Activated naive CD4-positive, alpha-beta T cell (primary cell): Measurements from ENCODE around the gene ROBO3.

Experiments
- DNase-seq, 4 experiments: peaks; one replicate each; lab custom pipeline; 2025; lab: John Stamatoyannopoulos, UW

Gene ROBO3

GRCh38 chr11:124891373-124891861 lies 26.2 kb downstream of the ROBO3 start:
- DNase-seq, result no peak

DNA sequence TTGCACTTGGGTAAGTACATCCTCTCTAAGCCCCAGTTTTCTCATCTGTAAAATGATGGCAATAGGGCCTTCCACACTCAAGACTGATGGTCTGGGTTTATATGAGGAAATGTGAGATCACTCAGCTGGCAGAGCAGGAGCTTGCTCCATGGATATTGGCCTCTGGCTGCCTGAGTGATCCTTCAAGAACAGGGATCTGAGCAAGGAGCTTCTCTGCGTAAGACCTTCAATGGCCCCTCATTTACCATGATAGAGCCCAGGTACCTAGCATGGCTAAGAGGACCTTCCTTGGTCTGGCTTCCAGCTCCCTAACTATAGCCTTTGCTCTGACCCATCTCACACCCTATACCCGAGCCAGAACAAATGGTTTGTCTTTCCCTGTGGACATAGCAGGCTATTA lies 26.9 kb downstream of the ROBO3 start:
- DNase-seq, result no peak

GRCh38 chr11:124892750-124893454 lies 27.7 kb downstream of the ROBO3 start:
- DNase-seq, result no peak

GRCh38 chr11:124893781-124894401 lies 28.7 kb downstream of the ROBO3 start:
- no peak for DNase-seq

- no peak for DNase-seq
Observed at GRCh38 chr11:124894606-124895430, 29.6 kb downstream of the ROBO3 start.

DNA sequence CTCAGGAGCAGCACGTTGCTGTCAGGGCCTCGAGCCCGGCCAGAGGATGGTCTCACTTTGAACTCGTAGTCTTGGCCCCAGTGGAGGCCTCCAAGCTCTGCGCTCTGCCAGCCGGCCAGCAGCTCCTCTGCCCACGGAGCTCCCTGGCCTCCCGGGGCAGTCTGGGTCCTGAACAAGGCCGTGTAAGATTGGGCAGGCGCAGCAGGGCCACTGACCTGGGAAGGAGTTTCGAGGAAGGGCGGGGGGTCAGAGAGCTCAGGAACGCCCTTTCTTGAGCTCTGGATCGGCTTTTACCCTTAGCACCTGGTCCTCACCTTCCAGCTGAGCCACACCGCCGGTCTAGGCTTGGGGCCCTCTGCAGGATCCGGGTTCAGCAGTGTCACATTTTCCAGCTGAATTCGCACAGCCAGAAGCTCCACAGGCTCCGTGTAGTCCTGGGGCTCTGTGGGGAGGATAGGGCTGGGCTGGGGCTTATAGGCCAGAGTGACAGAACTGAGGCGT lies 30.3 kb downstream of the ROBO3 start:
- no peak for DNase-seq

DNA sequence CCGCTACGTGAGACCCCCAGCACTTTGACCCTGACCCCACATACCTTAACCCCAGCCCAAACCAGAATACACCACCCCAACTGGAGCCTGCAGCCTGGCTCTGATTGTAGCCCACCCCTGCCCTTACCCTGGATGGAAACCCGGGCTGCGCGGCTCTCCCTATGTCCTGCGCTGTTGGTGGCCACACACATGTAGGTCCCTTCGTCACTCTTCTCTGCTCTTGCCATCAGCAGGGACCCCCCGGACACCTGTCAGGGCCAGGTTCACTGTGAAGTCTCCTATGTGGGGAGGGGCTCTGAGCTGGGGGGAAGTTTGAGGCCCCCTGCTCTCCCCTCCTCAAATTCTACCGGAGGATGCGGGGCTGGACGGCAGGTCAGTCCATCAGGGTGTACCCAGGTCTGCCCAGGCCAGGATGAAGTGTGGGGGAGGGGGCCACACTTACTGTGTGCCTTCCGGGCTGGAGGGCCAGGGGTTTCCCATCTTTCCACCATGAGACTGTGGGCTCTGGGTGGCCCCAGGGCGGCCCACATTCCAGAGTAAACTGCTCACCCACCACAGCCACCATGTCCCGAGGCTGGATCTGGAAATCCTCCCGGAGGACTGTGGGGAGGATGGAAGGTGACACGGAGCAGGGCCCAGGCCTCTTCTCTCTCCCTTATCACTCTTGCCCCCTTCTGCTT lies 31.0 kb downstream of the ROBO3 start:
- DNase-seq, result no peak

- no peak for DNase-seq
Observed at GRCh38 chr11:124896821-124897391, 31.7 kb downstream of the ROBO3 start.

GRCh38 chr11:124897674-124898262 lies 32.5 kb downstream of the ROBO3 start, which contains the start of gene ROBO4:
Gene ROBO4 (minus strand): TSS chr11:124897865. CDS start chr11:124897795, 70 bp downstream.
- no peak for DNase-seq

DNA sequence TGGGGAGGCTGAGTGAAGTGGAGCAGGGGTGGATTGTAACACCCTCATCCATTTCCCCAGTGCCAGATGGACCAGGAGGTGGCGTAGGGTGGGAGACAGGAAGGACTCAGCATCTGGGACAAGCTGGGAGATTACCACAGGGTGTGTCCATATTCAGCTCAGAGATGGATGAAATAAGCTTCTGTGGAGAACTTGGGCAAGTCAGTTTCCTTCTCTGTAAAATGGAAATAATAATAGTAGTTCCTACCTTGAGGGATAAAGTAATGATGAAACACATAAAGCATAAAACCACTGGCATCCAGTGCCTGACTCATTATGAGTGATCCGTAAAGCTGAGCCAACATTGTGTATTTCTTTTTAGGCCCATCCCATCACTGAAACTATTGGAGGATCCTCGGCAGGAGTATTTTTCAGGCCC lies 33.0 kb downstream of the ROBO3 start:
- DNase-seq, result no peak

- DNase-seq, result no peak
Observed at GRCh38 chr11:124898711-124899110, 33.5 kb downstream of the ROBO3 start.

DNA sequence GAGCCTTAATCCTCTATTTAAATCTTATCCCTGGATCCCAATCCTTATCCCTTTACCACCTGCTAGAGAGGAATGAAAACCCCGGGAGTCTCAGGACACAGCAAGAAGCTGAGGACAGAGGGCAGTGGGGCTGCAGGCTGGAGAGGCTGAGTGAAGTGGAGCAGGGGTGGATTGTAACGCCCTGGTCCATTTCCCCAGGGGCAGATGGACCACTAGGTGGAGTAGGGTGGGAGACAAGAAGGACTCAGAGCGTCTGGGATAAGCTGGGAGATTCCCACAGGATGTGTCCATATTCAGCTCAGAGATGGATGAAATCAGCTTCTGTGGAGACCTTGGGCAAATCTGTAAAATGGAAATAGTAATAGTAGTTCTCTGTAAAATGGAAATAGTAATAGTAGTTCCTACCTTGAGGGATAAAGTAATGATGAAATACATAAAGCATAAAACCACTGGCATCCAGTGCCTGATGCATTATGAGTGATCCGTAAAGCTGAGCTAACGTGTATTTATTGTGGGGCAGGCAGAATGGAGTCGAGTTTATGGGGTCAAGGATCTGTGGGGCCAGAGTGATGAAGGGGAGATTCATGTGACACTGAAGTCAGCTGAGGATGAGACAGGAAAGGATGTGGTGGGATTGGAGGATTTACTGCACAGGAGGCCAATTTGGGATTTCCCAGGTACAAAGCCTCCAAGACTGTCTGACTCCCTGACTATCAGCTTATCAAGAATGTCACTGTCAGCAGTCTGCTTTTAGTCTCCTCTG lies 34.3 kb downstream of the ROBO3 start:
- no peak for DNase-seq

DNA sequence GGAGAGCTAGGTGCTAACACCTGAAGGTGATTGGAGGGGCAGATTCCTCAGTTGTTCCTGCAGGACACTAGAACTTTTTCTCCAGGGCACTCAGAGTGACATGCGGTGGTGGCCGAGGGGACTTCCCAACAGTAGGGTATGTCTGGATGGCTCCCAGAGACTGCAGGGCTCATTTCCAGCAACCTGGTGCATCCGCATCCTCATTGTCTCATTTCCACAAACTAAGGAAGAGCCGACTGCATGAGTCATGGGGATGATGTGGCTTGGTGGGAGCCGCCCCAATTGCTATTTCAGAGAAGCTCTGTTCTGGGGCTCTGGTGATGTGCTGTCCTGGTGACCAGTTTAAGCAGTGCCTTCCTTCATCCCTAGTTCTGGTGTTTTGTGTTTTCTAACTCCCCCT lies 35.2 kb downstream of the ROBO3 start:
- no peak for DNase-seq

GRCh38 chr11:124902616-124903015 lies 37.4 kb downstream of the ROBO3 start:
- no peak for DNase-seq

GRCh38 chr11:124915541-124916369 lies 50.5 kb downstream of the ROBO3 start:
- peak in 1 of 4 experiments; percentile 12 for DNase-seq

- DNase-seq, result no peak
Observed at GRCh38 chr11:124916370-124916710, 51.1 kb downstream of the ROBO3 start.

DNA sequence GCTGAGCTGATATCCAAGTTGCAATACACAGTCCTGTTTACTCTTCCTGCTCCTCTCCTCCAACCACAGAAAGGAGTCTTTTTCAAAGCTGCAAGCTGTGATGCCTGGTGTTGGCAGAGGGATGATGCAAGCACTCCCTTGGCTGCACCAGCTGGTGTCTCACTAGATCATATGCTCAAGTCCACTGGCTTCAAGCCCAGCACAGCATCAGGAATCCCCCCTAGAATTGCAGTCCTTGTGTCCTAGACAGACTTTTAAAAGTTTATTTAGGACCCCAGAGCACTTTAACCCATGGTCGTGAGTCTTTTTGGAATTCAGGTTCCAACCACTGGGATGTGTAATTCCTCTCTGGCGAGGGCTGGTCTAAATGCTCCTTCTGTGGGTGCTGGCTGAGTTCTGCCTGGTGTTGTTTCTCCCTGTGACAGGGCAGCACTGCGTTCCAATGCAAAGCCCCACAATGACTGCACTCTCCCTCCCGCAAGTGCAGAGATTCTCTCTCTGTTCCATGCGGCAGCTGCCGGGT lies 51.9 kb downstream of the ROBO3 start:
- DNase-seq, result no peak

DNA sequence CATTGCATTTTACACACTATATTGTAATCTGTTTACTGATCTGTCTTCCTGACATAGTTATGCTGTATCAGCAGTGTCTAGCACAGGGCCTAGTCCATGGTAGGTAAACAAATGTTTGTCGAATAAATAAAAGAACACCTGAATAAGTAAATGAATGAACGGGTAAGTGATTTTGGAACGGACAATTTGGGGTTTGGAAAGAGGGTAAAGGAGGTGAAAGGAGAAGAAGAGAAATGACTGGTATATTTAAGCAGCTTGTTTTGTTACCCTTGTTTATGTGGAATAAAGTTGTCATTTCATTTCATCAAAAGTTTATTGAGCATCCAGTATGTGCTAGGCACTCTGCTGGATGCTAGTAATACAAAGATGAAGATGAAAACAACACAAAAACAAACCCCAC lies 53.7 kb downstream of the ROBO3 start, which contains the start of gene HEPN1:
TSS of gene HEPN1 (plus strand) at position 301 of the 400 bp plus-strand sequence.
- no peak for DNase-seq

DNA sequence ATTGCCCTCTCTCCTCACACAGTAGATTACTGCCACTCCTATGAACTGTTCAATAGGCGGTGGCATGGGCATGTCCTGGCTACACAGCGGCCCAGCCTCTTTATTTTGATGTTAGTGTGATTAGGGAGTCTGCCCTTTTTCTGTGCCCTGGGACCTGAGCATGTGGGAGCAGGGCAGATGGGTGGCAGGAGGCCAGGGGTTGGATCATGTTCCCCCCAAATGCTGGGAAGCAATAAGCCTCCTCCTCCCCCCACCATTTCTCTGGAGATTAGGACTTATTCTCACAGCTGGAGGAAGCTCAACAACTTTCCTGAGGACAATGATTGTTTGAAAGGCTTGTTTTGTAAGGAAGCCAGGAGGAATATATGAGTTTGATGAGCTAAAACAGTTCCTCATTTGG lies 54.7 kb downstream of the ROBO3 start:
- no peak for DNase-seq
